Activated CD8-positive, alpha-beta memory T cell treated with anti-CD3 and anti-CD28 coated beads for 4 hours (primary cell): ENCODE data around the gene MLH1.

Experiments
- DNase-seq, 2 donors: peaks; one replicate each; pipeline ENCODE4 v3.0.0-alpha.2; 2020; ENCODE audit warnings: low read depth in 2 of 2

MLH1 gene

GRCh38 chr3:37093481-37093880, 100.2 kb downstream of the MLH1 start:
- DNase-seq = no peak

GRCh38 chr3:37094636-37095035, 101.3 kb downstream of the MLH1 start:
- no peak for DNase-seq

- no peak for DNase-seq
Observed at GRCh38 chr3:37096288-37096687, 103.0 kb downstream of the MLH1 start.

GRCh38 chr3:37096975-37097374, 103.7 kb downstream of the MLH1 start:
- no peak for DNase-seq

GRCh38 chr3:37097776-37098175, 104.5 kb downstream of the MLH1 start:
- no peak for DNase-seq

- DNase-seq = no peak
Observed at GRCh38 chr3:37098884-37099283, 105.6 kb downstream of the MLH1 start.

GRCh38 chr3:37099469-37099868, 106.2 kb downstream of the MLH1 start:
- no peak for DNase-seq

- no peak for DNase-seq
Observed at GRCh38 chr3:37100411-37100810, 107.1 kb downstream of the MLH1 start.
